Measurements from ENCODE around the gene CBX2. TPM values are rescaled to one million over a fixed set of nuclear protein-coding genes. Genes with fewer than 3 reads are reported as not detected.

CBX2 gene
- 11.9 and 15.8 TPM in 2 replicates for total RNA-seq

GRCh38 chr17:79777894-79778503, at the start of gene CBX2:
CBX2 (plus strand) TSS chr17:79778148; CDS start chr17:79778236, 88 bp downstream.
- Histone ChIP-seq H3K4me3 (ENCODE audit: low read depth, low read length) (peak within 1 kb of the TSS; percentile 68), H3K27me3 (ENCODE audit: control insufficient read depth, insufficient read depth, low read length) (peaks cover 32% of the 10 kb centered on the region), H3K36me3 (ENCODE audit: control insufficient read depth, insufficient read depth, low read length) (no peaks in the 10 kb centered on the region)
- DNase-seq (ENCODE audit: low read depth), result no peak
- TF ChIP-seq CTCF (IDR thresholded peaks at IDR 0.05; ENCODE audit: insufficient read depth, low read length, poor library complexity, severe bottlenecking), result no peak

- TF ChIP-seq CTCF (IDR thresholded peaks at IDR 0.05; ENCODE audit: insufficient read depth, low read length, poor library complexity, severe bottlenecking), result no peak
- DNase-seq (ENCODE audit: low read depth), result peak; percentile 58
- Histone ChIP-seq H3K36me3 (ENCODE audit: control insufficient read depth, insufficient read depth, low read length) (no peaks in the 10 kb centered on the region), H3K27me3 (ENCODE audit: control insufficient read depth, insufficient read depth, low read length) (no peaks in the 10 kb centered on the region), H3K4me3 (ENCODE audit: low read depth, low read length) (no peak overlapping the region)
Observed at GRCh38 chr17:79728169-79728907, 49.6 kb upstream of the CBX2 start.

- H3K36me3 ChIP-seq (ENCODE audit: control insufficient read depth, insufficient read depth, low read length), result no peaks in the 10 kb centered on the region
- no peaks in the 10 kb centered on the region for H3K27me3 ChIP-seq (ENCODE audit: control insufficient read depth, insufficient read depth, low read length)
- no peak for TF ChIP-seq CTCF (IDR thresholded peaks at IDR 0.05; ENCODE audit: insufficient read depth, low read length, poor library complexity, severe bottlenecking)
- DNase-seq (ENCODE audit: low read depth), result no peak
- H3K4me3 ChIP-seq (ENCODE audit: low read depth, low read length), result no peak overlapping the region
Observed at GRCh38 chr17:79728908-79729471, 49.0 kb upstream of the CBX2 start.

GRCh38 chr17:79729761-79730160, 48.2 kb upstream of the CBX2 start:
- Histone ChIP-seq H3K27me3 (ENCODE audit: control insufficient read depth, insufficient read depth, low read length) (no peaks in the 10 kb centered on the region), H3K4me3 (ENCODE audit: low read depth, low read length) (no peak overlapping the region), H3K36me3 (ENCODE audit: control insufficient read depth, insufficient read depth, low read length) (no peaks in the 10 kb centered on the region)
- no peak for DNase-seq (ENCODE audit: low read depth)
- TF ChIP-seq CTCF (IDR thresholded peaks at IDR 0.05; ENCODE audit: insufficient read depth, low read length, poor library complexity, severe bottlenecking), result no peak

- TF ChIP-seq CTCF (IDR thresholded peaks at IDR 0.05; ENCODE audit: insufficient read depth, low read length, poor library complexity, severe bottlenecking), result no peak
- Histone ChIP-seq H3K27me3 (ENCODE audit: control insufficient read depth, insufficient read depth, low read length) (no peaks in the 10 kb centered on the region), H3K36me3 (ENCODE audit: control insufficient read depth, insufficient read depth, low read length) (no peaks in the 10 kb centered on the region), H3K4me3 (ENCODE audit: low read depth, low read length) (no peak overlapping the region)
- DNase-seq (ENCODE audit: low read depth), result no peak
Observed at GRCh38 chr17:79730437-79730768, 47.5 kb upstream of the CBX2 start.
